IPS DF 19.7 (cell line): ENCODE results near the gene MPST.

Experiments used
- DNase-seq: peaks from one replicate; pipeline ENCODE4 v3.0.0-alpha.2; 2013; ENCODE audit warnings: low read depth, low spot score

Gene MPST

DNA sequence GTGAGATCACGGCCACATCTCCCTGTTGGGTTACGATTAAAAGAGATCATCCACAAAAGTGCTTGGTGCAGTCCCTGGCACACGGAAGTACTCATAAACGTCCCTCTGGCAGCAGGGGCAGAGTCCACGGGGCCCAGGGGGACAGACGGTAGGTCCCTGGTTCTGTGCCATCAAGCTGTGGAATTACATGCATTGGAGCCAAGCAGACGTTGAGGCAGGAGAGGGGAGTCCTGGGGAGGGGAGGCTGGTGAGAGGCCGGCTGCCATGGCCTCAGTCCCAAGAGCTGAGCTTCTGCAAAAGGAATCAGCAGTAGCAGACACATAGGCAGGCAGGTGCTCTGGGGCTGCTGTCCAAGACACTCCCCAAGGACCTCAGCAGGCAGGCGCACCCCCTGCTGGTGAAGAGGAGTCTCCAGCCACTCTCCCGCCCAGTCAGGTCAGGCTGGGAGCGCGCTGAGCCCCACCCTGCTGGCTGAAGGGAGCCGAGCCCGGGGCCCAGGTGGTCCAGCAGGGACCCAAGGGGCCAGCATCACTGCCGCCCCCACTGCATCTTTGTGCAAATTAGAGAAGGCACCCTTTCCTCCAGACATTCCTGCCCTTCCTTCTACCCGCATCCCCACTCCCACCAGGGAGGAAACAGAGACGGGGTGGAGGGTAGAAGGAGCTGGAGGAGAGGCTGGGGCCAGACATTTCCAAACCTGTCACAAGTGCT lies 24.4 kb downstream of the MPST start:
- DNase-seq = no peak

DNA sequence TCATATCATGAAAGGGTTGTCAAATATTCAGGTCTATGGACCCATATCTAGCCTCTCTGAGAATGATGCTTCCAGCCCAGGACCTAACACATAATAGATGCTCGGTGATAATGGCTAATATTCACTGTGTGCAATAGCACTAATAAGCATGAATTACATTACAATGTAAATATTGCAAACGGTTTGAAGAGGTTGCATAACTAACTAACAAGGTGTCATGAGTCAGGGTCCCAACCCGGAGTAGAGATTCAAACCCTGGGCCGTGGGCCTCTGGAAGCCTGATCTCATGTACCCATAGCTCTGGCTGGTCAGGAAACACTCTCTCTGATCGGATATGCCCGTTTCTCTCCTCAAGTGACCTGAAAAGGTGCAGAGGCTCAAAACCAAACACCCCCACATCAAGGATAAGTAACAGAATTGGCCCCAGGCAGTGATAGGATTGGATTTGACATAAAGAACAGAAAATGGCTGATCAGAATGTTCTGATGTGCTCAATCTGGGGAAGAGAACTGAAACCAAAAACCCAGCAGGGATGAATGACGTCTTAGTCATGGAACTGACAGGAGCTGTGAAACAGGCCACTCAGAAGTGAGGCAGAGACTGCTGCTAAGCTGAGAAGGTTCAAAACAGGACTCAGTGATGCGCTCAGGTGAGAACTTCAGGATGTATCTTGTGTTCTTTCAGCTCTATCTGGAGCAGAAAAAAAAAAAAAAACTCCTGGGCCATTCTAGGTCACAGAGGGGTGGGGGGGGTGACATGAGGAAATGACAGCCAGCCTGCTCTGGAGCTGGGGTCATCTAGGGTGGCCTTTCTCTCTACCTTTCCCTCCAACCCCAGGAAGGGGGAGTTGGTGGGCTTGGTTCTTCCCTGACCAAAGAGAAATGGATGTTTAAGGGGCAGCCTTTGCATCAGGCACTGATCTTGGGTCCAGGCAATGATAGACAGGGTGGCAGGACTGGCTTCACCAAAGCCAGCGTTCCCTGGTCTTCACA lies 25.4 kb downstream of the MPST start:
- no peak for DNase-seq

DNA sequence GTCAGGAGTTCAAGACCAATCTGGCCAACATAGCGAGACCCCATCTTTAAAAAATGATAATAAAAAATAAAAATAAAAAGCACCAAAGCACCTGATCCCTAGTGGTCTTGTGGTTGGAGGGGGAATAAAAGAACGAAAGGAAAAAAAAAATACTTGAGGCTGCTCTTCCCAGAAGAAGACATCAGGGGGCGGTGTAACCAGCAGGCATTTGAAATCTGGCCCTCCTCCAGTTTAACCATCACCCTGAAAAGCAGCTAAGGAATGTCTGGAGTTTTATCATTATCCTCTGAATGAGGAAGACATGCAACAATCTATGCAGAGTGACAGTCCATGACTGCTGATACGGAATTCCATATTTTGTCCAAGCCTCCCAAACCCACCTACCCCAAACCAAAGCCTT lies 26.4 kb downstream of the MPST start:
- no peak for DNase-seq

DNA sequence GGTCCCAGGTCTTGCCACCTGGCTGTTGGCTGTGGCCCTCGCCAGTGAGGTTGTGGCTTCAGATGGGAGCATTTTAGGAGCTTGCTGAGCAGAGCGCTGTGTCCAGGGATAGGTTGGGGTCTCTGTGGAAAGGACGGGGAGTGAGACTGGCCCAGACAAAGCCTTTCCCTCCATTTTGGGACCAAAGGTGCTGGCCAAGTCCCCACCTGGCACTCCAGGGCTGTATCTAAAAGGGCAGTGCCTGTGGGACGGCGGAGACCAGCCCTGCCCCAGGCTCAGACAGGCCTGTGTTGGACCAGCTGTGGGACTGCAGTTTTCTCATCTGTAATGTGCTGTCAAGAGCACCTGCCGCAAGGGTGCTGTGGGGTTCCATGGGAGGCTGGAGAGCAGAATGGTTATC lies 27.0 kb downstream of the MPST start:
- no peak for DNase-seq

DNA sequence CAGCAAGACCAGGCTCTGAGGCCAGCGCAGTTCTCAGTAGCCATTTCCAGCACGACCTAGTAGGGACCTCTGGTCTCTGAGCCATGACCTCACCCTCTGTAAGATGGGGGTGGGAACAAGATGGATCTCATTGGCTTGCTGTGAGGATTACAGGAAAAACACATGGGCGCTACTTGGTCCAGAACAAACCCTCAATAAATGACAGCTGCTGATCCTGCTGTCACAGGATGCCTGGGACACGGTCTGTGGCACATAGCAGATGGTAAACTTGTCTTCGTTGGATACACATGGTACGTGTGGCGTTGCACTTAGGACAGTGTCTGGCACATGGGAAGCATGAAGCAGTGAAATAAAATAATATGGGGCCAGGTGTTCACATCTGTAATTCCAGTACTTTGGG lies 27.5 kb downstream of the MPST start:
- DNase-seq = no peak

DNA sequence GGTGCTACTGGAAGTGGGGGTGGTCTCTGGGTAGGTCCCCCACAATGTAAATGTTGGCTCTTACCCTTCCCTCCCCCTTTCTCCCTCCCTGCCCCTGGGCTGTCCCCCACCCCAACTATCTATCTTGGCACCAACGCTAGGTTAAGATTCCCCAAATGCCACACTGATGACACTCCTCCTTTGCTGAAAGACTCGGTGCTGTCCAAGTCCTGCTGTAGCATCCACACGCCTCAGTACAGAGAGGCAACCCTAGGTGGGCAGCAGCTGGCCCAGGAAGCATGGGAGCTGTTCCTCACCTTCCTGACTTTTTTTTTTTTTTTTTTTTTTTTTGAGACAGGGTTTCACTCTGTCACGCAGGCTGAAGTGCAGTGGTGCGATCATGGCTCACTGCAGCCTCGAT lies 28.6 kb downstream of the MPST start:
- no peak for DNase-seq

DNA sequence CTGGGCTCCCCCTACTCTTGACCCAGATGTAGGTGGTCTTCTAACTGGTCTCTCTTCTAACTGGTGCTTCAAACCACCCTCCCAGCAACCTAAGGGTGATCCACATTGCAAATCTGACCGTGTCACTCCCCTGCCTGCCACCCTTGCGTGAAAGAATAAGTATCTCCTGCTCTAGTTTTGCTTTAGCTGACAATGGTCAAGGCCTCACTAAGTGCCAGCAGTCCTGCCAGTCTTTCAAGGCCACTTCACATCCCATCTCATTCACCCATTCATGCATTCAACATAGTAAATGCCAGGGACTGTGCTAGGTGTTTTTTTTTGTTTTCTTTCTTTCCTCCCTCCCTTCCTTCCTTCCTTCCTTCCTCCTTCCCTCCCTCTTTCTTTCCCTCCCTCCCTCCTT lies 29.7 kb downstream of the MPST start:
- no peak for DNase-seq

DNA sequence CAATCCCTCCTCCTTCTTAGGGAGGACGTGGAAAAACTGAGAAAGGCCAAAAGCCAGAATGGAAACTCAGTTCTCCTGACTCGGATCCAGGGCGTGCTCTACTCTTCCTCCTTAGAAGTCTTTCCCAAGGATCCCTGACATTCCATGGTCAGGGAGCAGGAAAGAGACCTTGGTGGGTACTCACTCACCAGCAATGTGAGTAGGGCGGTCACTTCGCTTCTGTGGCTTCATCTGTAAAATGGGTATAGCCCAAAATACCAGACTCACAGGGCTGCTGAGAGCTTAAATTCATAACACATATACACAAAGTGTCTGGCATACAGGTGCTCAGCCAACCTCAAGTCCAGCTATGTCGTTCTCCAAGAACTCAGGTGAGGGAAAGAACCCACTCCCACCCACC lies 31.4 kb downstream of the MPST start:
- DNase-seq = no peak

DNA sequence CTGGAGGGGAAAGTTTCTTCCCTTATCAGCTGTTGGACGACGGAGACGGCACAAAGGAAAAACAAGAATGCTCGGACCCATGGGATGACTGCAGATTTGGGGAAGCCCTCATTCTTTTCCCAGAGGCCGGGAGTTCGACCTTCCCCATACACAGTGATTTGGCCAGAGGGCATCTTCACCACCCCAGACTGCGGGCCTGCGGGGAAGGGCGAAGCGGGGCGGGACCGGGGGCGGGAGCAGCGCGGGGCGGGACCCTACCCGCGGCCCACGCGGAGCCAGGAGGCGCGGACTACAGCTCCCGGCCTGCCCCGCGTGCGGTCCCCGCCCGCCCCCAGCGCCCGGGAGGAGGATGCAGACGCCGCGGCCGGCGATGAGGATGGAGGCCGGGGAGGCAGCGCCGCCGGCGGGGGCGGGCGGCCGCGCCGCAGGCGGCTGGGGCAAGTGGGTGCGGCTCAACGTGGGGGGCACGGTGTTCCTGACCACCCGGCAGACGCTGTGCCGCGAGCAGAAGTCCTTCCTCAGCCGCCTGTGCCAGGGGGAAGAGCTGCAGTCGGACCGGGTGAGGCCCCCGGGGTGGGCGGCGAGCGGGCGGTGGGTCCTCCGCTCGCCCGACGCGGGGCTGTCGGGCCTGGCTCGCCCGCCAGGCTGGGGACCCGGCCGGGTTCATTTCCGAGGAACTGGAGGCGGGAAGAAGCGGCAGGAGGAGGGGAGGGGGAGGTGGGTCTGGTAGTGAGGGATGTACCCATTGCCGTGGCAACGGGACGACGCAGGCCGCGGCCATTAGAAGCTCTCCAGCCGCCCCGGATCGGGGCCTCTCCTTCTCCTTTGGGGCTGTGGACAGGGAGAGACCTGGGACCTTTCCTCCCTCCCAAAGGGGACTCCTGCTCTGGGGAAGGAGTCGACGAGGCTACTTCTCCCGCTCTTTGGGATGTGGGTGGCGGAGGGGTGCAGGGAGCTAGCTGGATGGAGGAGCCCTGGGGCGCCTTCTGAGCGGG lies 32.1 kb downstream of the MPST start, which contains the start of gene KCTD17:
TSS of gene KCTD17 (plus strand) at position 352 of the 995 bp plus-strand sequence. CDS start at position 371, 19 bp downstream.
- DNase-seq = no peak

DNA sequence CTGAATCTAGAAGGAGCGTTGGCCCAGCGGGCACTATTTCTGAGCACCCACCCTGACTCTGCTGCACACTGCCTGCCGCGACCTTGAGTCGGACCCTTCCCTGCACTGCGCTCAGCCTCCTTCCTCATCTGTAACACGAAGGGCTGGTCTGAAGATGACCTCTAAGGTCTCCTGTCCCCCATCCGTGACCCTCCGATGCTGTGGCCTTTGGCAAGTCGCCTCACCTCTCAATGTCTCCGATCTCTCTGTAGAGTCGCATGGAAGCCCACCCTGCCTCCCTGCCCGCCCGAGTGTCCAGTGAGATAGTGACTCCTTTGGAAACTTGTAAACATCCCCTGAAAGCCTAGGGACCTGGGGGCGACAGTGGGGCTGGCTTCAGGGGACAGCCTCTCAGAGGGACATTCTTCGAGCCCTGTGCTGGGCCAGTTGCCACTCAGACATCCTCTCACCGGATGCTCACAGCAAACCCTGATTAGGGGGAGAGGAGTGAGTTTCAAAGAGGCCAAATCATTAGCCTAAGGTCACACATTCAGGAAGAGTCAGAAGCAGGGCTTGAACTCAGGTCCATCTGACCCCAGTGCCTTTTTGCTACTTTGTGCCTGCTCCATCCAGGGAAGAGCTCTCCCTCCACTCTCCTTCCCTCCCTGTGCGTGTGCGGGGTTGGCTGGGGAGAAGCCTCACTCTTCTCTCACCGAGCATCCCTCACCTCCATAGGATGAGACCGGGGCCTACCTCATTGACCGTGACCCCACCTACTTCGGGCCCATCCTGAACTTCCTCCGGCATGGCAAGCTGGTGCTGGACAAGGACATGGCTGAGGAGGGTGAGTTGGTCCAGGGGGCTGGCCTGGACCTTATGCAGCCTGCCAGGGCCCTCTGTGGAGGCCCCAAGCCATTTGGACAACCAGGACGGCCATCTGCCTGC lies 33.1 kb downstream of the MPST start:
- DNase-seq = no peak

DNA sequence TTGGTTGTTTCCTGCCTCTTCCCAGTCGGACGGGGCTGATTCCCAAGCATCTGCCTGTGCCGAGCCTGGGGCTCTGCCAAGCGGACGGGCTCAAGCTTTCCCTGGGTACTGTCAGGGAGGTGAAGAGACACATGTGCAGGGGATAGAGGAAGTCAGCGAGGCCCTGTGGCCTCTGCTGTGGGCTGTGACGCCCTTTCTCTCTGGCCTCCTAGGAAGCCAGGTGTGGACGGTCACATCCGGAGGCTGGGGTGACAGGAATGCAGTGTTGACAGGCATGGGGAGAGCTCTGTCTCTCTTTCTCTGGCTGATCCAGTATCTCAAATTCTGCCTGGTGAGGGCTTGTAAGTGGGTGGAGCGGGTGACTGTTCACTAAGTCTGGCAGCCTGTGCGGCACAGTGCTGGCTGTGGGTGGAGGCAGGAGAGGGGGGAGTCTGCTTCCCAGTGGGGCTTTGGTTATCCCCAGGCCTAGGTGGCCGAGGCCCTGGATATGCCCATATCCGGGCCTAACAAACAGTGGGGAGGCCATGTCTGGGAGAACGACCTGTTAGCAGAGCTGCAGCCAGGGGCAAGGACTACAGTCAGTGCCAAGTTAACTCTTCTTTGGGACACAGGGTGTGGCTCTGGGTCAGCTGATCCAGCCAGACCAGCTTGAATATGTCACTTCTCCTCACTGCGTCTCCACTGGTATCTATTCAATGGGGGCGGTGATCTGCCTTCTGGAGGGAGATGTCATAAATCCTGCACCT lies 33.9 kb downstream of the MPST start:
- DNase-seq = no peak

DNA sequence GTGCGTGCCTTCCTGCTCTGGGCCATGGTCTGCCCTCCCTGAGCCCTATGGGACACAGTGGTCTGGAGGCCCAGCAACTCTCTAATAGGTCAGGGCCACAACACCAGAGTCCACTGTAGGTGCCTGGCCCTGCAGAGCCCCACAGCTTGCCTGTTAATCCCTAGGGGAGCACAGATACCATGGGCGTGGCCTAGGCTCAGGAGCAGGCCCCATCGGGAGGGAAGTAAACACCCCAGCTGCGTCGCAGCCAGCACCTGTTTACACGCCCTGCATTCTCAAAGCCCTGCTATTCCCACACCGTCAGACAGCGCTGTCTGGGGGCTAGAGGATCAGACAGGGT lies 34.5 kb downstream of the MPST start:
- DNase-seq = no peak

DNA sequence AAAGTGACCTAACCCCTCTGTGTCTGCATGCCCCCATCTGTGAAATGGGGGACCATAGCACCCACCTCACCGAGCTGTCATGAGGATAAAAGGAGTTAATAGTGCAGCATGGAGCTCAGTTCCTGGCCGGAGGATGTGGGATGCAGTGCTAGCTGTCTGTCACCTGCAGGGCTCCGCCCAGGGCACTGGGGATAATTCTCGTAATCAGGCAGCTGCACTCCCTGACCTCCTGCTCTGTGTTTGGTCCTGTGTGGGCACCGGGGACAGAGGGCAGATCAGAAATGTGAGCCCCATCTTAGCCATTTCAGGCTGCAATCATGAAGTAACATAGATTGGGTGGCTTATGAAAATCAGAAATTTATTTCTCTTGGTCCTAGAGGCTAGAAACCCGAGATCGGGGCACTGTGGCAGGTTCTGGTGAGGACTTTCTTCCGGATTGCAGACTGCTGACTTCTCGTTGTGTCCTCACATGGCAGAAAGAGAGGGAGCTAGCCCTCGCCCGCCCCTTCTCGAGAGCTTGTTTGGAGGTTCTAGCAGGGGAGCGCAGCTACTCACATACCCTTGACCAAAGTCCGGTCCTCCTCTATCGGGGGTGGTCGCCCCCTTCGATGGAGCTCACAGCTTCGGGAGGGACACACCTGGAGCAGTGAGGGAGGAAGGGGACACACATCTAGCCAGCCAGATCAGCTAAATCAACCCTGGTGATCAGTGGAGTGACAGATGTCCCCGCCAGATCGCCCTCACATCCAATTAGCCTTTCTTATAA lies 35.2 kb downstream of the MPST start:
- no peak for DNase-seq

DNA sequence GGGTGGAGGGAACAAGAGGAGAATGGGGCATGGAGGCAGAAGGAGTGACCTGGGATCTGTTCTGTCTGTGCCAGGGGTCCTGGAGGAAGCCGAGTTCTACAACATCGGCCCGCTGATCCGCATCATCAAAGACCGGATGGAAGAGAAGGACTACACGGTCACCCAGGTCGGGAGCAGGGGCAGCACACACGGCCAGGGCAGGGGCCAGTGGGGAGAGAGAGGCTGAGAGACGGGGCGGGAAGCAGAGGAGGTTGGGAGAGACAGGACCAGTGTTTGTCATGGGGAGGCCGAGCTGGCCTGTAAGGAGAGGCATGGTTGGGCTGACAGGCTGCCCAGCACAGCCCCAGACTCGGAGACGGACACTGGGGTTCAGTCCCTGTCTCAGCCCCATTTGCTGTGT lies 36.7 kb downstream of the MPST start:
- no peak for DNase-seq

DNA sequence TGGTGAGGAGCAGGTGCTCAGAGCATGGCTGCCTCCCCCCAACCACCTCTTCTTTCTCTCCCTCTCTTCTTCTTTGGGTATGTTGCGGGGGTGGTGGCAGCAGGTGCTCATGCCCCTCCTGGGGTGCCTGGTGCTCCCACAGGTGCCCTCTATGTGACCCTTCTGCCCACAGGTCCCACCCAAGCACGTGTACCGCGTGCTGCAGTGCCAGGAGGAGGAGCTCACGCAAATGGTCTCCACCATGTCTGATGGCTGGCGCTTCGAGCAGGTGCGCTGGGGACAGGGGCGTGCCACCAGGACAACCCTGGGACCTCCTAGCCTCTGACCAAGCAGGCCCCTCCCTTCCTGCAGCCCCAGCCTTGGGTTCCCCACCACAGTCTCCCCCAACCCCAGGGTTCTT lies 37.7 kb downstream of the MPST start:
- no peak for DNase-seq

DNA sequence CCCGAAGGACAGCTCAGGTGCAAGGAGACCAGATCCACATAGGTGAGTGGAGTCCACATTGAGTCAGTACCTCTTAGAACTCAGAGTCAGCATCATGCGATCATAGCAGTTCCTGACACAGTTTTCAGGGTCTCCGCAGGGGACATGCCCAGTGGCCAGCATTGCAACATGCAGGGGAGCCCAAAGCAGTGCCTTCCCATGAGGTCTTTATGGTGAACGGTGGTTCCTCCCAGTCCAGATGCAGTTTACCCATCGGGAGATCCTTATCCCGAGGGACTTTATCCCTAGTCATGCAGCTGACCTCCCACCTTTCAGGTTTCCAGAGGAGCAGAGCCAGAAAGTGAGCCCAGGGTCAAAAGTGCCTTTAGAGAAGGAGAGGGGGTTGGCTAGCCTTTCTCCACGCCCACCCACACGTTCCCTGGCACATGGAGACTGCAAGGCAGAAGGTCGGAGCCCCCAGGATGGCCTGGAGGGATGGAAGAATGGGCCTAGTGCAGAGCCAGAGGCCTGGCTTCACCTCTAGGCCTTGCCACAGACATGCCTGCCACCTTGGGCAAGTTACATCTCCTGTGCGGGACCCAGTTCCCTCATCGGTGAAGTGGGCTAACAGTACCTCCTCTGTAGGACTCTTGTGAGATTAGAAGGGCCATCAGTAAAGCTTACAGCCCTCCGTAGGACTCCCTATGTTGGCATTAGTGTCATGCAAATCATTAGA lies 38.4 kb downstream of the MPST start:
- no peak for DNase-seq

DNA sequence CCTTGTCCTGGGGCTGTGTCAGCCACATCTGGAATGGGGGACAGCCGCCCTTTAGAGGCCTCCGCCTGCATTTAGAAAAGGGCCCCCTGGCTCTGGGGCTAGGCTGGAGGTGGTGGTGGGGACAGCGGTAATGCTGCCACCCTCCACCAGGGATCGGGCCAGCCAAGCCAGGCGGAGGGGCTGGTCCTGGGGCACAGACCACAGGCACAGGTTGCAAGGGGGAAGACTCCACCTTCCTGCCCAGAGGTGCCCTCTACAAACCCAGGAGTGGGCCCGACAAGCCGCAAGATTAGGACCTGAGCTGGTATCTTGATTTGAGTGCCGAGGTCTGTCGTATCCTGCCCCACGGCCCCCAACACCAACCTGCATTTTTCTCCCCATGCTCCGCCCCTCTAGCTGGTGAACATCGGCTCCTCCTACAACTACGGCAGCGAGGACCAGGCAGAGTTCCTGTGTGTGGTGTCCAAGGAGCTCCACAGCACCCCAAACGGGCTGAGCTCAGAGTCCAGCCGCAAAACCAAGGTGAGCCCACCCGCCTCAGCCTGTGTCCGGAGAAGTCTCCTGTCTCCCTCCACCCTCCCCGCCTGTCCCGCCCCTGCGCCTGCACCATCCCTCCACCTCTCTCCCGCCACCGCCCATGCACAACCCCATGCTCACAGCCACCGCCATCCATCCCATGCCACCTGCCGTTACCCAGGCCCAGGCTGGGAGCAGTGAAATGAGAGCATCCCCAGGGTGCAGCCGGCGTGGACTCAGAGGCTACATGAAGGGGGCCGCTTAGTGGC lies 39.6 kb downstream of the MPST start:
- no peak for DNase-seq
